Activated CD8-positive, alpha-beta T cell treated with anti-CD3 and anti-CD28 coated beads for 36 hours (primary cell): ENCODE measurements around the gene TGIF1. TPM values are rescaled to one million over a fixed set of nuclear protein-coding genes. Genes with fewer than 3 reads are reported as not detected.
A peak's percentile ranks its signal among the peaks of the same experiment; 100 is the strongest.

Experiments
- ATAC-seq: fragments of 200-7000 bp; cut with Tn5 transposase; one replicate; pipeline ENCODE4 v1.10.0; 2021; ENCODE audit warnings: mild to moderate bottlenecking, moderate library complexity
- CTCF ChIA-PET: fragments of 350-600 bp; sonication (Branson Sonifier 250); formaldehyde crosslinking; loops from one replicate; lab custom pipeline; 2021; ENCODE audit warnings: antibody characterized with exemption; lab: Charles Lee
- POLR2A ChIA-PET: fragments of 350-600 bp; sonication (Branson Sonifier 250); formaldehyde crosslinking; loops from one replicate; lab custom pipeline; 2021; ENCODE audit warnings: antibody characterized with exemption; lab: Charles Lee
- DNase-seq: peaks from one replicate; pipeline ENCODE4 v3.0.0-alpha.2; 2020
- H3K27ac Mint-ChIP-seq: one replicate; pipeline ENCODE4 v1.8.0; 2021; ENCODE audit warnings: mild to moderate bottlenecking, mixed read lengths
- H3K27me3 Mint-ChIP-seq: one replicate; pipeline ENCODE4 v1.8.0; 2021; ENCODE audit warnings: mixed read lengths
- H3K36me3 Mint-ChIP-seq: one replicate; pipeline ENCODE4 v1.8.0; 2021; ENCODE audit warnings: low read depth, mixed read lengths
- H3K4me1 Mint-ChIP-seq: one replicate; pipeline ENCODE4 v1.8.0; 2021; ENCODE audit warnings: low read depth, mixed read lengths
- H3K4me3 Mint-ChIP-seq: one replicate; pipeline ENCODE4 v1.8.0; 2021; ENCODE audit warnings: mild to moderate bottlenecking, moderate library complexity, mixed read lengths
- H3K9me3 Mint-ChIP-seq: one replicate; pipeline ENCODE4 v1.8.0; 2021; ENCODE audit warnings: mixed read lengths
- CTCF ChIP-seq: fragments of 200-600 bp; IDR thresholded peaks from one replicate; pipeline ENCODE4 v1.8.0; 2022; ENCODE audit warnings: antibody characterized with exemption, mild to moderate bottlenecking
- intact Hi-C: fragments of 100-400 bp; cut with micrococcal nuclease; formaldehyde crosslinking; loops from one replicate; pipeline ENCODE4 v1.10.0; 2022
- total RNA-seq, 2 experiments: library from RNA; stranded (reverse); gene quantifications; one replicate each; pipeline ENCODE4 v1.2.3, GENCODE V29; 2021

TGIF1 gene
- 10 to 100 TPM; 33.3 to 34.5 TPM for total RNA-seq

GRCh38 chr18:3450012-3450798, at the start of gene TGIF1:
Gene TGIF1, plus strand, starts transcription at chr18:3450172. Its CDS starts 318 bp downstream, at chr18:3450490.
- no peak for ATAC-seq
- H3K27me3 Mint-ChIP-seq: no peaks in the 10 kb centered on the region
- H3K36me3 Mint-ChIP-seq: peaks cover 21% of the 10 kb centered on the region
- ChIA-PET POLR2A (interaction anchor here (0.6 to 3.0 kb wide), 9 partner anchors 62 to 482 kb away, joined by 3 to 33 read pairs (median 4); partner anchors contain the start of gene MYL12A), CTCF (interaction anchor here (1.0 to 5.3 kb wide), 5 partner anchors 9 to 215 kb away, joined by 3 to 50 read pairs (median 3); no protein-coding TSS in a partner anchor)
- TF ChIP-seq CTCF: no peak
- peak within 1 kb of the TSS; percentile 99 for H3K27ac Mint-ChIP-seq
- peak; percentile 71 for DNase-seq
- H3K4me1 Mint-ChIP-seq: peaks cover 35% of the 10 kb centered on the region
- H3K9me3 Mint-ChIP-seq: no peaks in the 10 kb centered on the region
- peak within 1 kb of the TSS; percentile 94 for H3K4me3 Mint-ChIP-seq
- intact Hi-C loops: loop anchor here (2.0 to 5.0 kb wide), 4 partner anchors 145 to 217 kb away; partner anchors contain the start of gene MYL12B

GRCh38 chr18:3400567-3401296, 49.2 kb upstream of the TGIF1 start:
- ATAC-seq (no peak), DNase-seq (no peak)
- POLR2A ChIA-PET: no interaction called here
- H3K27ac Mint-ChIP-seq: no peak overlapping the region
- peaks cover 9% of the 10 kb centered on the region for H3K4me1 Mint-ChIP-seq
- CTCF ChIA-PET: no interaction called here
- intact Hi-C loops: no loop called here
- H3K27me3 Mint-ChIP-seq: no peaks in the 10 kb centered on the region
- H3K9me3 Mint-ChIP-seq: peaks cover 1% of the 10 kb centered on the region
- no peak overlapping the region for H3K4me3 Mint-ChIP-seq
- no peak for TF ChIP-seq CTCF
- no peaks in the 10 kb centered on the region for H3K36me3 Mint-ChIP-seq

GRCh38 chr18:3401669-3402620, 48.0 kb upstream of the TGIF1 start:
- CTCF ChIA-PET: interaction anchor here (0.7 to 0.9 kb wide), 2 partner anchors 8 to 265 kb away, joined by 3 read pairs; no protein-coding TSS in a partner anchor
- TF ChIP-seq CTCF: no peak

GRCh38 chr18:3402982-3403451, 47.0 kb upstream of the TGIF1 start:
- no peak for DNase-seq
- CTCF ChIA-PET: no interaction called here
- peaks cover 17% of the 10 kb centered on the region for H3K4me1 Mint-ChIP-seq

More at GRCh38 chr18:3401669-3402620, 48.0 kb upstream of the TGIF1 start:
- ATAC-seq: no peak
- intact Hi-C loops: no loop called here
- Mint-ChIP-seq H3K27me3 (no peaks in the 10 kb centered on the region), H3K4me3 (no peak overlapping the region), H3K9me3 (peaks cover 1% of the 10 kb centered on the region), H3K27ac (no peak overlapping the region), H3K4me1 (peaks cover 17% of the 10 kb centered on the region), H3K36me3 (no peaks in the 10 kb centered on the region)
- POLR2A ChIA-PET: no interaction called here
- no peak for DNase-seq

More at GRCh38 chr18:3402982-3403451, 47.0 kb upstream of the TGIF1 start:
- Mint-ChIP-seq H3K36me3 (no peaks in the 10 kb centered on the region), H3K27me3 (no peaks in the 10 kb centered on the region), H3K4me3 (no peak overlapping the region), H3K9me3 (peaks cover 1% of the 10 kb centered on the region), H3K27ac (no peak overlapping the region)
- intact Hi-C loops: no loop called here
- POLR2A ChIA-PET: no interaction called here
- peak; percentile 30 for ATAC-seq
- TF ChIP-seq CTCF: no peak
